Uterus (tissue), 4 donors: ENCODE results near the gene GPR31. TPM values are rescaled to one million over a fixed set of nuclear protein-coding genes. Genes with fewer than 3 reads are reported as not detected.

Experiments used
- DNase-seq, 2 donors: peaks; one replicate each; pipeline ENCODE4 v3.0.0-alpha.2; 2019 to 2020
- H3K27ac ChIP-seq, 2 donors: fragments of 200-600 bp; sonication (generic); 1 replicate in 1 of 2; 2 replicates in 1 of 2; pipeline ENCODE4 v1.5.1; 2016 to 2018
- H3K27me3 ChIP-seq, 2 donors: fragments of 200-600 bp; sonication (generic); one replicate each; pipeline ENCODE4 v1.5.1; 2018 to 2019; ENCODE audit warnings: control low read depth in 1 of 2
- H3K36me3 ChIP-seq, 2 donors: fragments of 200-600 bp; sonication (generic); one replicate each; pipeline ENCODE4 v1.5.1; 2019; ENCODE audit warnings: control low read depth in 1 of 2
- H3K4me1 ChIP-seq, 2 donors: fragments of 200-600 bp; sonication (generic); one replicate each; pipeline ENCODE4 v1.5.1; 2018 to 2019; ENCODE audit warnings: control low read depth in 1 of 2
- H3K4me3 ChIP-seq, 2 donors: fragments of 200-600 bp; sonication (generic); 1 replicate in 1 of 2; 2 replicates in 1 of 2; pipeline ENCODE4 v1.5.1; 2018 to 2019; ENCODE audit warnings: mild to moderate bottlenecking in 1 of 2
- H3K9me3 ChIP-seq, 2 donors: fragments of 200-600 bp; sonication (generic); one replicate each; pipeline ENCODE4 v1.5.1; 2019; ENCODE audit warnings: control low read depth in 1 of 2
- CTCF ChIP-seq, 4 experiments: fragments of 200-600 bp in 2 of 4; fragments of 450-650 bp in 2 of 4; sonication (generic) in 2 of 4; IDR thresholded peaks; one replicate each; pipeline ENCODE4 v1.5.1; 2016 to 2019; ENCODE audit warnings: antibody characterized with exemption in 4 of 4, mild to moderate bottlenecking in 2 of 4, moderate library complexity in 1 of 4
- POLR2A ChIP-seq, 2 donors: fragments of 450-650 bp; IDR thresholded peaks; one replicate each; pipeline ENCODE4 v1.6.1; 2016; ENCODE audit warnings: antibody characterized with exemption in 2 of 2, mild to moderate bottlenecking in 1 of 2, moderate library complexity in 1 of 2
- intact Hi-C: fragments of 100-400 bp; cut with DNase I; formaldehyde crosslinking; loops from one replicate; pipeline ENCODE4 v1.15.1; 2023; ENCODE audit warnings: low total_unique reads
- total RNA-seq, 4 donors: library from RNA; depleted of rRNA in 3 of 4; stranded (reverse); fragments of >200 nt in 3 of 4; gene quantifications; one replicate each; pipeline versions ENCODE4 v1.1.0 to v1.2.4, GENCODE V29; 2014 to 2023
- donor health status: DM: yes; HTN: yes; CAD: no.

GPR31 gene
- total RNA-seq, 4 donors from 2014 or later = not detected

GRCh38 chr6:167151648-167152047 lies 6.1 kb downstream of the GPR31 start:
- no peak overlapping the region for H3K4me3 ChIP-seq
- no peak for TF ChIP-seq POLR2A (IDR thresholded peaks at IDR 0.05)
- no peak for TF ChIP-seq CTCF (IDR thresholded peaks at IDR 0.05)
- no peaks in the 10 kb centered on the region for H3K27me3 ChIP-seq
- intact Hi-C loops = no loop called here
- H3K9me3 ChIP-seq = no peaks in the 10 kb centered on the region
- no peak for DNase-seq
- no peaks in the 10 kb centered on the region for H3K4me1 ChIP-seq
- no peak overlapping the region for H3K27ac ChIP-seq
- no peaks in the 10 kb centered on the region for H3K36me3 ChIP-seq

GRCh38 chr6:167150941-167151549 lies 6.7 kb downstream of the GPR31 start:
- Histone ChIP-seq H3K36me3 (no peaks in the 10 kb centered on the region), H3K27me3 (no peaks in the 10 kb centered on the region), H3K4me3 (no peak overlapping the region), H3K4me1 (no peaks in the 10 kb centered on the region), H3K9me3 (no peaks in the 10 kb centered on the region), H3K27ac (no peak overlapping the region)
- intact Hi-C loops = no loop called here
- DNase-seq = no peak
- TF ChIP-seq POLR2A (IDR thresholded peaks at IDR 0.05) (no peak), CTCF (IDR thresholded peaks at IDR 0.05) (no peak)

- intact Hi-C loops = loop anchor here (10.0 kb wide), 1 partner anchor 374 kb away; no protein-coding TSS in a partner anchor
Measured at GRCh38 chr6:167148997-167149396, 8.8 kb downstream of the GPR31 start.

GRCh38 chr6:167148021-167148420 lies 9.8 kb downstream of the GPR31 start:
- no peaks in the 10 kb centered on the region for H3K27me3 ChIP-seq
- no peaks in the 10 kb centered on the region for H3K9me3 ChIP-seq
- DNase-seq = no peak
- intact Hi-C loops = loop anchor here (10.0 kb wide), 1 partner anchor 373 kb away; no protein-coding TSS in a partner anchor
- H3K4me3 ChIP-seq = no peak overlapping the region
- H3K4me1 ChIP-seq = no peaks in the 10 kb centered on the region
- H3K27ac ChIP-seq = no peak overlapping the region
- no peak for TF ChIP-seq POLR2A (IDR thresholded peaks at IDR 0.05)
- TF ChIP-seq CTCF (IDR thresholded peaks at IDR 0.05) = no peak
- no peaks in the 10 kb centered on the region for H3K36me3 ChIP-seq

More at GRCh38 chr6:167148997-167149396, 8.8 kb downstream of the GPR31 start:
- no peak for DNase-seq
- no peak for TF ChIP-seq POLR2A (IDR thresholded peaks at IDR 0.05)
- no peak for TF ChIP-seq CTCF (IDR thresholded peaks at IDR 0.05)
- Histone ChIP-seq H3K4me1 (no peaks in the 10 kb centered on the region), H3K27me3 (no peaks in the 10 kb centered on the region), H3K9me3 (no peaks in the 10 kb centered on the region), H3K4me3 (no peak overlapping the region), H3K36me3 (no peaks in the 10 kb centered on the region), H3K27ac (no peak overlapping the region)

GRCh38 chr6:167146977-167147376 lies 10.8 kb downstream of the GPR31 start:
- DNase-seq = no peak
- TF ChIP-seq POLR2A (IDR thresholded peaks at IDR 0.05) (no peak), CTCF (IDR thresholded peaks at IDR 0.05) (no peak)
- H3K4me1 ChIP-seq = no peaks in the 10 kb centered on the region
- no peaks in the 10 kb centered on the region for H3K36me3 ChIP-seq
- H3K27me3 ChIP-seq = no peaks in the 10 kb centered on the region
- H3K27ac ChIP-seq = no peak overlapping the region
- H3K4me3 ChIP-seq = no peak overlapping the region
- intact Hi-C loops = loop anchor here (10.0 kb wide), 1 partner anchor 372 kb away; no protein-coding TSS in a partner anchor
- H3K9me3 ChIP-seq = no peaks in the 10 kb centered on the region
